Raji (cell line): ENCODE data around the gene ESCO1.
A peak's percentile ranks its signal among the peaks of the same experiment; 100 is the strongest.

Experiments
- POLR2A ChIP-seq: IDR thresholded peaks from 2 replicates; pipeline ENCODE4 v1.6.1; 2011; ENCODE audit warnings: low read depth, low read length, control low read depth; ENCODE audit not compliant: insufficient read depth

Gene ESCO1, protein sequence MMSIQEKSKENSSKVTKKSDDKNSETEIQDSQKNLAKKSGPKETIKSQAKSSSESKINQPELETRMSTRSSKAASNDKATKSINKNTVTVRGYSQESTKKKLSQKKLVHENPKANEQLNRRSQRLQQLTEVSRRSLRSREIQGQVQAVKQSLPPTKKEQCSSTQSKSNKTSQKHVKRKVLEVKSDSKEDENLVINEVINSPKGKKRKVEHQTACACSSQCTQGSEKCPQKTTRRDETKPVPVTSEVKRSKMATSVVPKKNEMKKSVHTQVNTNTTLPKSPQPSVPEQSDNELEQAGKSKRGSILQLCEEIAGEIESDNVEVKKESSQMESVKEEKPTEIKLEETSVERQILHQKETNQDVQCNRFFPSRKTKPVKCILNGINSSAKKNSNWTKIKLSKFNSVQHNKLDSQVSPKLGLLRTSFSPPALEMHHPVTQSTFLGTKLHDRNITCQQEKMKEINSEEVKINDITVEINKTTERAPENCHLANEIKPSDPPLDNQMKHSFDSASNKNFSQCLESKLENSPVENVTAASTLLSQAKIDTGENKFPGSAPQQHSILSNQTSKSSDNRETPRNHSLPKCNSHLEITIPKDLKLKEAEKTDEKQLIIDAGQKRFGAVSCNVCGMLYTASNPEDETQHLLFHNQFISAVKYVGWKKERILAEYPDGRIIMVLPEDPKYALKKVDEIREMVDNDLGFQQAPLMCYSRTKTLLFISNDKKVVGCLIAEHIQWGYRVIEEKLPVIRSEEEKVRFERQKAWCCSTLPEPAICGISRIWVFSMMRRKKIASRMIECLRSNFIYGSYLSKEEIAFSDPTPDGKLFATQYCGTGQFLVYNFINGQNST

DNA sequence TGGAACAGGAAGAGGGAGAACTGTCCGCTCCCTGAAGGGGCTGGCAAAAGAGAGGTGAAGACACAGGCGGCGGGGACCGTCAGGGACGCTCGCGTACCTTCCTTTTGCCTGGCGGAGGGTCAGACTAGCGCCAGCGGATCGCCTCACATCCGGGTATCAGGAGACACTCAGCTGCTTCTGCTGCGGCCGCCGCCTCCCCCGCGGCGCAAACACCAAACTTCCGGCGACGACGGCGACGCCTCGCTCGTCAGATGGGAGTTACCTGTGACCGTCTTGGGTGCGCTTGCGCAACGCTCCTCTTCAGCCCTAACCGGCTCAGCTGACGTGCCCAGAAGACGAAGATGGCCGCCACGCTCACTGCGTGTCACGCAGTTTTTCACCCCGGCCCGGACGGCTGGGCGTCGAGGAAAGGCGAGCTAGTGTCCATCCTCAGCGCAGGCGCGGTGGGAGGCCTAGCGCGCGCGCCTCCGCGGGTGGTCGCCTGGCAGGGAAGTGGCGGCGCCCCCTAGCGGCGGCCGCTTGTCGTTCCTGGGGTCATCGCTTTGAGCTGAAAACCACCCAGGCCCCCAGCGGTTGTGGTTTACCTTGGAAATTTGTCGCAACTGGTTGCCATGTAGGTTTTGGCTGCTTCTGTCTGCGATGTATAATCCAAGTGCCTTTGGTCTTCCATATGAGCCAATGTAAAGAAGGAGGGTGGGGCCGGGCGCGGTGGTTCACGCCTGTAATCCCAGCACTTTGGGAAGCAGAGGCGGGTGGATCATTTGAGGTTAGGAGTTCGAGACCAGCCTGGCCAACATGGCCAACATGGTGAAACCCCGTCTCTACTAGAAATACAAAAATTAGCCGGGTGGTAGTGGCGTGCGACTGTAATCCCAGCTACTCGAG lies at the start of gene ESCO1:
Gene ESCO1 (minus strand): TSS at position 179 of the 885 bp plus-strand sequence. CDS start 25,861 bp downstream, outside the sequence.
- peak; percentile 98 for TF ChIP-seq POLR2A

DNA sequence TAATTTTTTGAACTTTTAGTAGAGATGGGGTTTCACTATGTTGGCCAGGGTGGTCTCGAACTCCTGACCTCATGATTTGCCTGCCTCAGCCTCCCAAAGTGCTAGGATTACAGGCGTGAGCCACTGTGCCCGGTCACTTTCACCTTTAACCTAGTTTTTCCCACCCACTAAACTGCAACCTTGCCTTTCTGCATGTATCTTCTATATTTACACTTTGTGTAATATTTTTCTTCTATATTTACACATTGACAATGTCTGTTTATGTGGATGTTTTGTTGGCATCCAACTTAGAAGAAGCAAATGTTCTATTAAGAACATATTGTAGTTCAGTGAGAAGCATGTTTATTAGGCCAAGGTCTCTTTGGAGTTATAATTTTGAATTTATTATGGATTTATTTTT lies 38.3 kb upstream of the ESCO1 start:
- no peak for TF ChIP-seq POLR2A

DNA sequence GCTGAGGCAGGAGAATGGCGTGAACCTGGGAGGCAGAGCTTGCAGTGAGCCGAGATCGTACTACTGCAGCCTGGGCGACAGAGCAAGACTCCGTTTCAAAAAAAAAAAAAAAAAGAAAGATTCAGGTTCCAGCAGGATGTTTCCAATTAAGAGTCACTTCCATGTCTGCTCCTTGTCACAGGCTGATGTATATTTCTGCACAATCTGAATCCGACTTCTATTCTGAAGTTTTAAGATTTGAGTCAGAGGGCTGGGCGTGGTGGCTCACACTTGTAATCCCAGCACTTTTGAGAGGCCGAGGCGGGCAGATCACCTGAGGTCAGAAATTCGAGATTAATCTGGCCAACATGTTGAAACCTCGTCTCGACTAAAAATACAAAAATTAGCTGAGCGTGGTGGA lies 36.3 kb upstream of the ESCO1 start:
- no peak for TF ChIP-seq POLR2A

DNA sequence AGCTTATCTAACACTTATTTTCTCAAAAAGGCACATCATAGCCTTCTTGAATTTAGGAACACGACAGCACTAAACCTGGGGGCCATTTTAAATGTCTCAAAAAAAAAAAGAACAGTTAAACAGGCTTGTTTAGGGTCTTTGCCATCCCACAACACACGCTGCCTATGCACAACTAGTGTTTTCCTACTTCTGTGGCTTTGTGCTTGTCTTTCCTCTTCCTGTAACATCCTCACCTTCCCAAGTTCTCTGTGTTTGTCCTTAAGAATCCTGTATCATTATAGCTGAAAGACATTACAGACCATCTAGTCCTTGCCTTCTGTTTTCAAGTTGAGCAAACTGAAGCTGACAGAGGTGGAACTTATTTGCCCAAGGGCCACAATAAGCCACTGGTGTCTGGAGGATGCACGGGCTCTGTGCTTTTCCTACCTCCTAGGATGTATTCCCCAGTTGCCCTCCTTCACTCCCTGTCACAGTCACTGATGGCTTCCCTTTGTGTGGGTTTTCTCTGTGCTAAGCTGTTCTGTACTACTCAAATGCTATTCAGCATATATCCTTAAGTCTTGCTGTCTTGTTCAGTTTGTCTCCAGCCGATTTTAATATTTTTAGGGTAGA lies 34.2 kb upstream of the ESCO1 start:
- no peak for TF ChIP-seq POLR2A

DNA sequence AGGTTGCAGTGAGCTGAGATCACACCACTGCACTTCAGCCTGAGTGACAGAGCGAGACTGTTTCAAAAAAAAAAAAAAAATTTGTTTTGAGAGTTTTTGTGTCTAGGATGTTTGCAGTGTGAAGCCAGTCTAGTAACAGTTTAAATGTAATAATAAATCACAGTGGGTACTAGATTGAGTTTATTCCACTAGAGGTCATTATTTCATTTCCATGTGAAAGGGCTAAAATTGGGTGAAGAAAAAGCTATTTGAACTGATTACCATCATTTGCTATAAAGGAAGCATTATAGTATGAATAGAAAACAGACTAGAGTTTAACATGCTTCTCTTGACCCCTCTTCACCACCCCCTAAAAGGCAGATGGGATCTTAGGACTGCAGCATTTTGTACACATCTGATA lies 31.9 kb upstream of the ESCO1 start:
- no peak for TF ChIP-seq POLR2A

DNA sequence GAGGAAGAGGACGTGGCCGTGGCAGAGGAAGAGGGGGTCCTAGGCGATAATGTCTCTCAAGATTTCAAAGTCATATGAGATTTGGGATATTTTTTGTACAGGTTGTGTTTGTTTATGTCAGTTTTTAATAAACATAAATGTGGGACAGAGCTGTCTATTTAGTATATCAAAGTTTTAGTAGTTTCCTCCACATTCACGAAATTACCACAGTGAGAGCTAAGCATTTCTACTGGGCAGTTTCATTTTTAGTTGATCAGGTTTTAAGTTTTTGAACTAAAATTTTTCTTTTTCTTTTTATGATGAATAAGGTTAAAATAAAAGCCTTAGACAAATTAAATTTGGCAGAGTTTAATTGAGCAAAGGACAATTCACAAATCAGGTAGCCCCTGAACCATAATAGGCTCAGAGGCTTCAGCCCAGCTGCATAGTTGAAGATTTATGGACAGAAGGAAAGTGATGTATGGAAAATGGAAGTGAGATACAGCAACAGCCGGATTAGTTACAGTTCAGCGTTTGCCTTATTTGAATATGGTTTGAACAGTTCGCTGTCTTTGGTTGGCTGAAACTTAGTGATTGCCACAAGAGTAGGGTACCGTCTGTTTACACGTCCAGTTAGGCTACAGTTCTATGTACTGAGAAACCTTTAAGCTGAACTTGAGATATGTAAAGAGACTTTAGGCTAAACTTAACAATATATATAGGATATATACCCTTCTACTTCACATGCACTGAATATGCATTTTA lies 28.8 kb upstream of the ESCO1 start:
- TF ChIP-seq POLR2A = no peak

DNA sequence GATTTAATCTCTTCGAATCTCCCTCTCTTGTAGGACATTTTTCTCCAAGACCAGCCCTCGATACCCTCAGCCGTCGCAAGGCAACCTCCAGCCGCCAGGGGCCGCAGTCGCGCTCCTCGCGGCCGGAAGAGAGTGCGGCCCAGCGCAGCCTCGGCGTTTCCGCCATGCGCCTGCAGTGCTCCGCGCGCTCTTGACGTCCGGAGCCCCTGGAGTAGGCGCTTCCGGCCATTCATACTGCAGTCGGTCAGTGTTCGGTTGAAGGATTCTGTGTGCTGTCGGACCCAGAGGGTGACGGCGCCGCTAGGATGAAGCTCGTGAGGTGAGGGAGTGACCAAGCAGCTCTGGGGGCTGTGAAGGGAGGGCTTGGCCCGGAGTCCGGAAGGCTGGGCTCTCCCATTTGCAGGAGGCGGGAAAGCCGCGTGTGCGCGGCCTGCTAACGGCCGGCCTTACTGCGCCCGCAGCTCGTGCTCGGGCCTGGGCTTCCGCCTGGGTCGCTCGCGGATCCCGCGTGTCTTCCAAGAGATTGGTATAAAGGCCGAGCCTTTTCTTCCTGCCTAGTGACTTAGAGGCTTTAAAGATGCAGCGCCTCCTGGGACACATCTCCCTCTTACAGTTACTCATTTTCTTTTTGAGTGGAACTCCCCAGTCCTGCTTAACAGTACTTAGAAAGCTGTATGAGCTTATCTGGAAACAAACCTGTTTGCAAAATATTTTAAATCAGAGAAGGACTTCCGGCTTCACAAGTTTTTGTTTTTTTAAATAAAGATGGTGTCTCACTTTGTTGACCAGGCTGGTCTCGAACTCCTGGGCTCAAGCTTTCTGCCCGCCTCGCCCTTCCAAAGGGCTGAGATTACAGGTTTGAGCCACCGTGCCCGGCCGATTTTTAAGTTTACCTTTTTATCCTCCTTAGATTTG lies 11.9 kb upstream of the ESCO1 start, which contains the start of gene SNRPD1:
Gene SNRPD1 (plus strand): TSS at position 190 of the 915 bp plus-strand sequence. CDS start 116 bp downstream, at position 306.
- peak; percentile 96 for TF ChIP-seq POLR2A

DNA sequence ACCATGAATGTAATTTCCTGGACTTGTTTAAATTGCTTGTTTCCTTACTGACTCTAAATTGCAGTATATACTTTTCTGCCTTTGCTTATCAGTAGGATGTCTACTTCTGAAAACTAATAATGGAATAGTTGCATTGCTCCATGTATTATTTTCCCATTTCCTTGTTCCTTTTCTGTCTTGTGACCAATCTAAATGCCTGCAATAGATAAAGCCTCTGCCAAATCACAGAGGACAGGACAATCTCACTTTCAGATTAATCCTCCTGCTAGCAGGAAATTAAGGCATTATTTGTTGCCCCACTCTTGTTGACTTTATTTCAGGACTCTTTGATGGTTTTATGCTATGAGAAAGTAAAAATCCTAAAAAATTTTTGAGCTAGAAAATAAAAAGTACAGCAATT lies 4.7 kb upstream of the ESCO1 start:
- no peak for TF ChIP-seq POLR2A

DNA sequence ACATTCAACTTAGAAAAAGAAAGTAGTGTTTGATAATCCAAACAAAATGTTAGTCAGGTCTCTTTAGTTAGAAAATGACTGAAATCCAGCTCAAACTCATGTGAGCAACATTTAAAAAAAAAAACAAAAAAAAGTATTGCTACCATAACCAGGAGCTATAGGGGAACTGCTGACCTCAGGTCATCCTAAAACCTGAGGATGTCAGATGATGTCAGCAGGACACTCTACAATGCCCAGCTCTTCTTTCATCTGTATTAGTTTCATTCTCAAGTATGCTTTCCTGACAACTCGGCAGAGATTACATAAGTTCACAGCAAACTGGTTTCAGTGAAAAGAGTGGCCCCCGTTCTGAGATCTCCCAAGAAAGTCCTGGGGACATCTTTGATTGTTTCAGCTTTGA lies 4.2 kb upstream of the ESCO1 start:
- no peak for TF ChIP-seq POLR2A

DNA sequence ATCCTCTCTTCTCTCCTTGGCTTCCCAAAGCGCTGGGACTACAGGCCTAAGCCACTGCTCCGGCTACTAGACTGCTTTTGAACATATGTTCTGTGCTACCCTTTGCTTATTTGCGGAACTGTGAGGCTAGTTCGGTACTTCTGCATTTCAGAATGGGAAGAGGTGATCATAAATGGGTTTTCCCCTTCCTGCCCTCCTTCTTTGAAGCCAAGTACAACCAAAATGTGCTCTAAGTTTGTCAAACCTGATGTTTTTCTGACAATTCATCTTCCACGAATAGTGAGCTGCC lies 1.7 kb upstream of the ESCO1 start:
- no peak for TF ChIP-seq POLR2A

DNA sequence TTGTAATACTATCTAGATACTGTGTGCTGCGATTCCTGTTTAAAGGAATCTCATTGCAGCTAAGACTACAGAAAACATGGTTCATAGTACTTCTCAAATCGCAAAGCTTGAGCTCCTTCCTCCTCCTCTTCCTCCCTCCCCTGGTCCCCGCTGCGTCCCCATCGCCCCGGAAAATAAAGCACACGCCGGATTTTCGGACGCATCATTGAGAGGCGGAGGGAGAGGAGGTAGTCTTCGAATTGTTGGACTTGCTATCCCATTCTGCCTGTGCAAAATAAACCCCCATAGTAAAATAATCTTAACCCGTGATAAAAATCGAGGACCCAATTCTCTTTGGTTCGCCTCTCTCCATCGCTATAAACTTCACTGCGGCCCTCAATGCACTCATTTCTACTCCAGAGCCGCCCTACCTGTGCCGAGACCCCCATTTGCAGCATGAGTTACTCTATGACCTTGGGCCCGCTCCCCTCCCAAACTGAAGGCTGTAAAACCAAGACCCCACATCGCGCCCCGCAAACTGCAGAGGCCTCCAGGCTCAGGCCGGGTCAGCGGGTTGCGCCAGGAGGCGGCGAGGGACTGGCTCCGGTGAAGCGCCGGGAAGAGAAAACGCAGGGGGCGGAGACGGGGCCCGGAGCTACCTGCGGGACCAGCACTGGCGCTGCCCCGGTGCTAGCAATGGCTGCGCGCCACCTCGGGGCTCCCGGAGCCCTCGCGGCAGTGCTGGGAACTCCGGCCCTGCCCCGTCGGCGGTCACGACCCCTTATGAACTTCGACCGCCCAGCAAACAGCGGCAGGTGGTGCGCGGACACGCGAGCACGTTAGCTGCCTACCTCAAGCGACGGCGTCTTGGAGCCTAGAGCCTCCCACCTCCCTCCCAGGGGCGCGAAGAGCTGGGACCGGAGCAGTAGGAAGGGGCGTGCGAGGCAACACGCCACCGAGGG lies 649 bp downstream of the ESCO1 start:
- TF ChIP-seq POLR2A = no peak
